ENCODE data around the gene GRAMD1B.

GRAMD1B gene

GRCh38 chr11:123588117-123588863, 158.2 kb downstream of the GRAMD1B start:
- Histone ChIP-seq H3K9me3 (ENCODE audit: control insufficient read depth in 2 of 2, low read length in 2 of 2) (no peaks in the 10 kb centered on the region), H3K27ac (ENCODE audit: low read length) (no peak overlapping the region), H3K4me3 (ENCODE audit: low read length in 2 of 2) (no peak overlapping the region), H3K9ac (ENCODE audit: low read length in 2 of 2) (no peak overlapping the region), H3K27me3 (ENCODE audit: control insufficient read depth in 1 of 2, insufficient read depth in 2 of 2, low read length in 2 of 2) (no peaks in the 10 kb centered on the region), H3K36me3 (ENCODE audit: control insufficient read depth in 2 of 2, insufficient read depth in 2 of 2, low read length in 2 of 2) (no peaks in the 10 kb centered on the region), H3K4me1 (ENCODE audit: control insufficient read depth, insufficient read depth, low read length) (peaks cover 17% of the 10 kb centered on the region)

GRCh38 chr11:123588864-123589262, 158.8 kb downstream of the GRAMD1B start:
- H3K36me3 ChIP-seq (ENCODE audit: control insufficient read depth in 2 of 2, insufficient read depth in 2 of 2, low read length in 2 of 2) = no peaks in the 10 kb centered on the region
- peaks cover 17% of the 10 kb centered on the region for H3K4me1 ChIP-seq (ENCODE audit: control insufficient read depth, insufficient read depth, low read length)
- H3K9ac ChIP-seq (ENCODE audit: low read length in 2 of 2) = no peak overlapping the region
- H3K4me3 ChIP-seq (ENCODE audit: low read length in 2 of 2) = no peak overlapping the region
- H3K9me3 ChIP-seq (ENCODE audit: control insufficient read depth in 2 of 2, low read length in 2 of 2) = no peaks in the 10 kb centered on the region
- no peaks in the 10 kb centered on the region for H3K27me3 ChIP-seq (ENCODE audit: control insufficient read depth in 1 of 2, insufficient read depth in 2 of 2, low read length in 2 of 2)
- H3K27ac ChIP-seq (ENCODE audit: low read length) = no peak overlapping the region

GRCh38 chr11:123590296-123590912, 160.3 kb downstream of the GRAMD1B start:
- no peak overlapping the region for H3K4me3 ChIP-seq (ENCODE audit: low read length in 2 of 2)
- peaks cover 17% of the 10 kb centered on the region for H3K4me1 ChIP-seq (ENCODE audit: control insufficient read depth, insufficient read depth, low read length)
- no peaks in the 10 kb centered on the region for H3K9me3 ChIP-seq (ENCODE audit: control insufficient read depth in 2 of 2, low read length in 2 of 2)
- H3K9ac ChIP-seq (ENCODE audit: low read length in 2 of 2) = no peak overlapping the region
- H3K27ac ChIP-seq (ENCODE audit: low read length) = no peak overlapping the region
- H3K27me3 ChIP-seq (ENCODE audit: control insufficient read depth in 1 of 2, insufficient read depth in 2 of 2, low read length in 2 of 2) = no peaks in the 10 kb centered on the region
- no peaks in the 10 kb centered on the region for H3K36me3 ChIP-seq (ENCODE audit: control insufficient read depth in 2 of 2, insufficient read depth in 2 of 2, low read length in 2 of 2)

DNA sequence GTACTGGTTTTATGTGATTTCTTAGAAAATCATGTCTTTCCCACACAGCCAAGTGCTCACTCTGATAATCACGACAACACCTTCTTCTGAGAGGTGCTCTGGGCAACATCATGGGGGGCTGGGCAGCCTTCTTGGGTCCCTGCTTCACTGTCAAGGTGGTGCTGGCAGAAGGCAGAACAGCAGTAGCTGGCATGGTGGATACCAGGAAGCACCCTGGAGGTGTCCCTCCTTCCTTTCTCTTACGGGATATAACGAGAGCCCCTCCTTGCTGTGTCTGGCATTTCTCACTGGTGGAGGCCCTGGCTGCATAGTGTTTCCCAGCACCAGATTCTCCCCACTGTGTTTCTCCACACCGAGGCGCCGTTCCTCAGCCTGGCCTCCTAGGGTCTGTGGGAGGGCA, 163.5 kb downstream of the GRAMD1B start:
- H3K4me1 ChIP-seq (ENCODE audit: control insufficient read depth, insufficient read depth, low read length) = peaks cover 14% of the 10 kb centered on the region
- no peaks in the 10 kb centered on the region for H3K27me3 ChIP-seq (ENCODE audit: control insufficient read depth in 1 of 2, insufficient read depth in 2 of 2, low read length in 2 of 2)
- no peak overlapping the region for H3K9ac ChIP-seq (ENCODE audit: low read length in 2 of 2)
- no peaks in the 10 kb centered on the region for H3K36me3 ChIP-seq (ENCODE audit: control insufficient read depth in 2 of 2, insufficient read depth in 2 of 2, low read length in 2 of 2)
- no peaks in the 10 kb centered on the region for H3K9me3 ChIP-seq (ENCODE audit: control insufficient read depth in 2 of 2, low read length in 2 of 2)
- no peak overlapping the region for H3K27ac ChIP-seq (ENCODE audit: low read length)
- no peak overlapping the region for H3K4me3 ChIP-seq (ENCODE audit: low read length in 2 of 2)

DNA sequence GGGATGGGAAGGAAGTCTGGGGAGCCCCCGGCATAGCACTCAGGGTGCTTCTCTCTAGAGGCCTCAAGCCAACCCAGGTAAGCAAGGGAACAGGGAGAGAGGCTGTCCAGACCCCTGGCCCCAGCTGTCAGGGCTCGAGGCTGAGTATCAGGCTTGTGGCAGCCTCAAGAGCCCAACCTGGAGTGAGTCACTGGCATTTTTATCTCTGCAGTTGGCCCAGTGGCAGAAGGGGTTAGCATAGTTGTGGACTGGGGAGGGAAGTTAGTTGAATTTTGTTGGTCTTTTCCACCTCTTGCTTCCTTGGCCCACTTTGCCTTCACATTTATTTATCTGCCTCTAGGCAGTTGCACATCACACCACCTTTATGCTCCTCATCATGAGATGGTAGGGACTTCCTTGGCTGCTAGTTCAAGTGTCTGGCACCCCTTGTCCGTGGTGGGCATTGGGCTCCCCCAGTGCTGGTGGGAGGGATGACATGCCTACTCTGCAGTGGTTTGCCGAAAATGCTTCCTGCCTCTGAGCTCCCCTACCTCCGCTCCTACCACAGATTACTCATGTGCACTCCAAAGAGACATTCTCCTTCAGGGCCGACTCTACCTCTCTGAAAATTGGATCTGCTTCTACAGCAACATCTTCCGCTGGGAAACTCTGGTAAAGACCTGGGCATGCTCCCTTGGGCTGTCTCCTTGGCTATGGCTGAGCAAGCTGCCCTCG, 164.3 kb downstream of the GRAMD1B start:
- Histone ChIP-seq H3K4me1 (ENCODE audit: control insufficient read depth, insufficient read depth, low read length) (peaks cover 14% of the 10 kb centered on the region), H3K9ac (ENCODE audit: low read length in 2 of 2) (no peak overlapping the region), H3K4me3 (ENCODE audit: low read length in 2 of 2) (no peak overlapping the region), H3K36me3 (ENCODE audit: control insufficient read depth in 2 of 2, insufficient read depth in 2 of 2, low read length in 2 of 2) (no peaks in the 10 kb centered on the region), H3K9me3 (ENCODE audit: control insufficient read depth in 2 of 2, low read length in 2 of 2) (no peaks in the 10 kb centered on the region), H3K27me3 (ENCODE audit: control insufficient read depth in 1 of 2, insufficient read depth in 2 of 2, low read length in 2 of 2) (no peaks in the 10 kb centered on the region), H3K27ac (ENCODE audit: low read length) (no peak overlapping the region)

GRCh38 chr11:123594921-123595320, 164.9 kb downstream of the GRAMD1B start:
- H3K27ac ChIP-seq (ENCODE audit: low read length) = no peak overlapping the region
- H3K4me3 ChIP-seq (ENCODE audit: low read length in 2 of 2) = no peak overlapping the region
- peaks cover 13% of the 10 kb centered on the region for H3K4me1 ChIP-seq (ENCODE audit: control insufficient read depth, insufficient read depth, low read length)
- no peaks in the 10 kb centered on the region for H3K27me3 ChIP-seq (ENCODE audit: control insufficient read depth in 1 of 2, insufficient read depth in 2 of 2, low read length in 2 of 2)
- H3K9me3 ChIP-seq (ENCODE audit: control insufficient read depth in 2 of 2, low read length in 2 of 2) = no peaks in the 10 kb centered on the region
- H3K9ac ChIP-seq (ENCODE audit: low read length in 2 of 2) = no peak overlapping the region
- no peaks in the 10 kb centered on the region for H3K36me3 ChIP-seq (ENCODE audit: control insufficient read depth in 2 of 2, insufficient read depth in 2 of 2, low read length in 2 of 2)

DNA sequence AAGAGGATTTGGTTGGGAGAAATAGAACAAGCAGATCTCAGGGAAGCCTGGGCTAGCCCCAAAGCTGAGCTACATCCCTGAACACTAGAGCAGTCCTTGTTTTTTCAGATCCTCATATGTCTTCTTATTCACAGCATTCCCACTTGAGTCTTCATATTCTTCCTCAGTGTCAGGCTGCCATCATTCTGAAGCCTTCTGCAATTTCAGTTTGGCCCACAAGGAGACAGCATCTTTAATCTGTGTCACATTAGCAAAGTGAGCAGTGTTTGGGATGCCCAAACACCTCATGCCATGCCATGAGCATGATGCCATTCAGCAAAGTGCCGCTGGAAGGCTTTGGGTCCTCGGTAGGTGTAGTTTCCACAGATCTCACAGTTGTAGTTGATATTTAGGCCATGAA, 167.8 kb downstream of the GRAMD1B start:
- no peaks in the 10 kb centered on the region for H3K4me1 ChIP-seq (ENCODE audit: control insufficient read depth, insufficient read depth, low read length)
- H3K27ac ChIP-seq (ENCODE audit: low read length) = no peak overlapping the region
- no peak overlapping the region for H3K9ac ChIP-seq (ENCODE audit: low read length in 2 of 2)
- no peaks in the 10 kb centered on the region for H3K27me3 ChIP-seq (ENCODE audit: control insufficient read depth in 1 of 2, insufficient read depth in 2 of 2, low read length in 2 of 2)
- H3K36me3 ChIP-seq (ENCODE audit: control insufficient read depth in 2 of 2, insufficient read depth in 2 of 2, low read length in 2 of 2) = no peaks in the 10 kb centered on the region
- no peak overlapping the region for H3K4me3 ChIP-seq (ENCODE audit: low read length in 2 of 2)
- no peaks in the 10 kb centered on the region for H3K9me3 ChIP-seq (ENCODE audit: control insufficient read depth in 2 of 2, low read length in 2 of 2)

- H3K27ac ChIP-seq (ENCODE audit: low read length) = no peak overlapping the region
- H3K4me3 ChIP-seq (ENCODE audit: low read length in 2 of 2) = no peak overlapping the region
- H3K9me3 ChIP-seq (ENCODE audit: control insufficient read depth in 2 of 2, low read length in 2 of 2) = no peaks in the 10 kb centered on the region
- no peaks in the 10 kb centered on the region for H3K27me3 ChIP-seq (ENCODE audit: control insufficient read depth in 1 of 2, insufficient read depth in 2 of 2, low read length in 2 of 2)
- no peaks in the 10 kb centered on the region for H3K4me1 ChIP-seq (ENCODE audit: control insufficient read depth, insufficient read depth, low read length)
- no peaks in the 10 kb centered on the region for H3K36me3 ChIP-seq (ENCODE audit: control insufficient read depth in 2 of 2, insufficient read depth in 2 of 2, low read length in 2 of 2)
- no peak overlapping the region for H3K9ac ChIP-seq (ENCODE audit: low read length in 2 of 2)
These were observed 171.1 kb downstream of the GRAMD1B start for GRCh38 chr11:123601136-123601535.

DNA sequence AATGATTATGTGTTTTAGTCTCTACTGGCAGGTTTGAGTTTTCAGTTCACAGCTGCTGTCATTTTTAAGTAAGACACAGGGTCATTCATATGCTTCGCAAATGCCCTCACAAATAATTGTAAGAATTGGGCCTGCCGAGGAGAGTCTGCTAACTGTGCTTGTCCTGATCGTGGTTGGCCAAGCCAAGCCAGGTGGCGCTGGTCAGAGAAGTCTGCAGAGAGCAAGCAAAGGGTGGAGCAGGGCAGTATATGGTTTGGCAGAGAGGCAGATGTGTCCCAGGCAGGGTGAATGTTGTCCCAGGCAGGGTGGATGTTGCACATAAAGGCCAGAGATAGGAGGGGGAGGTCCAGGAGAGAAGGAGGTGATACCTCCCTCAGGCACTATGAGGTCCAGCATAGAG, 171.7 kb downstream of the GRAMD1B start:
- no peak overlapping the region for H3K27ac ChIP-seq (ENCODE audit: low read length)

DNA sequence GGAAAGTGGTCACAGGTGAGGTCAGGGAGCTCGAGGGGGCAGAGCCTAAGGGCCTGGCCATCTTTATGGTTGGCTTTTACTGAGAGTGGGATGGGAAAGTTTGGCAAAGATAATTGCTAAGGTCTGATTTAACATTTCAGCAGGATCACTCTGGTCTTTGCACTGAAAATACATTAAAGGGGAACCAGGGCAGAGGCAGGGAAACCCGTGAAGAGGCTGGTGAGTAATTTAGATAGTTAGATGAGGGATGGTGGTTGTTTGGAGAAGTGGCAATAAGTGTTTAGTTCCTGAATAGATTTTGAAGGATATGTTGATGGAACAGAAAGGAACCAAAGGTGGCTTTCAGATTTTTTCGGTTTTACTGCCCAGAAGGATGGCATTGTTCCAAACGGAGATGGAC, 173.6 kb downstream of the GRAMD1B start:
- no peaks in the 10 kb centered on the region for H3K4me1 ChIP-seq (ENCODE audit: control insufficient read depth, insufficient read depth, low read length)
- no peaks in the 10 kb centered on the region for H3K36me3 ChIP-seq (ENCODE audit: control insufficient read depth in 2 of 2, insufficient read depth in 2 of 2, low read length in 2 of 2)
- H3K27ac ChIP-seq (ENCODE audit: low read length) = no peak overlapping the region
- no peak overlapping the region for H3K4me3 ChIP-seq (ENCODE audit: low read length in 2 of 2)
- H3K27me3 ChIP-seq (ENCODE audit: control insufficient read depth in 1 of 2, insufficient read depth in 2 of 2, low read length in 2 of 2) = no peaks in the 10 kb centered on the region
- H3K9ac ChIP-seq (ENCODE audit: low read length in 2 of 2) = no peak overlapping the region
- H3K9me3 ChIP-seq (ENCODE audit: control insufficient read depth in 2 of 2, low read length in 2 of 2) = no peaks in the 10 kb centered on the region

More for the DNA sequence above, 171.7 kb downstream of the GRAMD1B start:
- Histone ChIP-seq H3K27me3 (ENCODE audit: control insufficient read depth in 1 of 2, insufficient read depth in 2 of 2, low read length in 2 of 2) (no peaks in the 10 kb centered on the region), H3K4me3 (ENCODE audit: low read length in 2 of 2) (no peak overlapping the region), H3K9me3 (ENCODE audit: control insufficient read depth in 2 of 2, low read length in 2 of 2) (no peaks in the 10 kb centered on the region), H3K36me3 (ENCODE audit: control insufficient read depth in 2 of 2, insufficient read depth in 2 of 2, low read length in 2 of 2) (no peaks in the 10 kb centered on the region), H3K9ac (ENCODE audit: low read length in 2 of 2) (no peak overlapping the region), H3K4me1 (ENCODE audit: control insufficient read depth, insufficient read depth, low read length) (no peaks in the 10 kb centered on the region)

DNA sequence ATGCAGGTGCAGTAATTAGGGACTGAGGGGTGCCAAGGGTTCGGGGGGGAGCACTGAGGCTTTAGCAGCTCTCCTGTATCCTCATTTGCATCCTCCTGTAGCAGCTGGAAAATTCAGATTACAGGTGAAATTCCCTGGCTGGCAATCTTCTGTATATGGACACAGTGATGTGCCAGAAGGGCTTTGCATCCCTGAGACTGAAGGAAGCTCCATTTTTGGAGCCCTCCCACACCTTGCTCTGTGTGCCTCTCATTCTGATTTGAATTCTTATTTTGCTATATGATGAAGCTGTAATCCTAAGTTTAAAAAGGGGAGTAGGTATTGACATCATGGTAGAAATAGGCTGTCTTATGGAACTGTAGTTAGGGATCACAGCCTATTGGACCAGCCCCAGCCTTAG, 177.7 kb downstream of the GRAMD1B start:
- H3K9me3 ChIP-seq (ENCODE audit: control insufficient read depth in 2 of 2, low read length in 2 of 2) = no peaks in the 10 kb centered on the region
- H3K27me3 ChIP-seq (ENCODE audit: control insufficient read depth in 1 of 2, insufficient read depth in 2 of 2, low read length in 2 of 2) = no peaks in the 10 kb centered on the region
- H3K27ac ChIP-seq (ENCODE audit: low read length) = no peak overlapping the region
- no peaks in the 10 kb centered on the region for H3K4me1 ChIP-seq (ENCODE audit: control insufficient read depth, insufficient read depth, low read length)
- H3K9ac ChIP-seq (ENCODE audit: low read length in 2 of 2) = no peak overlapping the region
- no peak overlapping the region for H3K4me3 ChIP-seq (ENCODE audit: low read length in 2 of 2)
- no peaks in the 10 kb centered on the region for H3K36me3 ChIP-seq (ENCODE audit: control insufficient read depth in 2 of 2, insufficient read depth in 2 of 2, low read length in 2 of 2)
